HepG2 (cell line): ENCODE measurements around the gene MFF. TPM values are rescaled to one million over a fixed set of nuclear protein-coding genes. Genes with fewer than 3 reads are reported as not detected.
A peak's percentile ranks its signal among the peaks of the same experiment; 100 is the strongest.

Source experiments
- ATF7 ChIP-seq, 2 experiments: fragments of 450-650 bp in 1 of 2; sonication (generic) in 1 of 2; formaldehyde crosslinking in 1 of 2; IDR thresholded peaks; 2 replicates each; pipeline versions ENCODE4 v1.4.0 to v1.6.1; 2016 to 2020; ENCODE audit warnings: antibody characterized with exemption in 1 of 2, mild to moderate bottlenecking in 1 of 2, missing genetic modification reagents in 1 of 2
- BCL6 ChIP-seq: IDR thresholded peaks from 2 replicates; pipeline ENCODE4 v1.6.1; 2016; ENCODE audit warnings: missing genetic modification reagents, missing compliant biosample characterization
- EP300 ChIP-seq, 3 experiments: sonication (generic) in 1 of 3; formaldehyde crosslinking in 1 of 3; IDR thresholded peaks; 2 replicates each; pipeline versions ENCODE4 v1.5.1 to v1.6.1; 2011 to 2020; ENCODE audit warnings: low read depth in 2 of 3, low read length in 2 of 3, borderline replicate concordance in 1 of 3, improper control_type of control experiment in 1 of 3, mild to moderate bottlenecking in 1 of 3, missing genetic modification reagents in 1 of 3, moderate library complexity in 1 of 3
- HDAC2 ChIP-seq: sonication (generic); formaldehyde crosslinking; IDR thresholded peaks from 2 replicates; pipeline ENCODE4 v1.4.0; 2020; ENCODE audit warnings: missing genetic modification reagents
- PHB2 ChIP-seq: fragments of 450-650 bp; IDR thresholded peaks from 2 replicates; pipeline ENCODE4 v1.6.1; 2018; ENCODE audit not compliant: partially characterized antibody
- PHF21A ChIP-seq: sonication (generic); formaldehyde crosslinking; IDR thresholded peaks from 2 replicates; pipeline ENCODE4 v1.5.0; 2020; ENCODE audit warnings: mild to moderate bottlenecking, missing genetic modification reagents
- PRDM15 ChIP-seq: sonication (generic); formaldehyde crosslinking; IDR thresholded peaks from 2 replicates; pipeline ENCODE4 v1.4.0; 2020; ENCODE audit warnings: missing genetic modification reagents
- ZBTB14 ChIP-seq: sonication (generic); formaldehyde crosslinking; IDR thresholded peaks from 2 replicates; pipeline ENCODE4 v1.4.0; 2020; ENCODE audit warnings: missing genetic modification reagents
- ZNF260 ChIP-seq: sonication (generic); formaldehyde crosslinking; IDR thresholded peaks from 2 replicates; pipeline ENCODE4 v1.4.0; 2020; ENCODE audit warnings: missing genetic modification reagents, low read depth, mild to moderate bottlenecking, borderline replicate concordance
- ZNF3 ChIP-seq: IDR thresholded peaks from 2 replicates; pipeline ENCODE4 v1.7.0; 2017; ENCODE audit warnings: inconsistent platforms
- ZNF34 ChIP-seq: sonication (generic); formaldehyde crosslinking; IDR thresholded peaks from 2 replicates; pipeline ENCODE4 v1.4.0; 2020; ENCODE audit warnings: mild to moderate bottlenecking, missing genetic modification reagents, borderline replicate concordance
- ZNF570 ChIP-seq: sonication (generic); formaldehyde crosslinking; IDR thresholded peaks from 2 replicates; pipeline ENCODE4 v1.4.0; 2020; ENCODE audit warnings: mild to moderate bottlenecking, missing genetic modification reagents, borderline replicate concordance
- ZNF747 ChIP-seq: sonication (generic); formaldehyde crosslinking; IDR thresholded peaks from 2 replicates; pipeline ENCODE4 v1.8.1; 2023; ENCODE audit warnings: missing genetic modification reagents, mild to moderate bottlenecking, borderline replicate concordance
- ZNF768 ChIP-seq: sonication (generic); formaldehyde crosslinking; IDR thresholded peaks from 2 replicates; pipeline ENCODE4 v1.4.0; 2020; ENCODE audit warnings: missing genetic modification reagents
- ZSCAN31 ChIP-seq: sonication (generic); formaldehyde crosslinking; IDR thresholded peaks from 2 replicates; pipeline ENCODE4 v1.5.0; 2020; ENCODE audit warnings: low read depth, mild to moderate bottlenecking, missing genetic modification reagents
- polyA plus RNA-seq, 8 experiments: library from polyadenylated mRNA; depleted of rRNA in 3 of 8; stranded (reverse) in 7 of 8; unstranded in 1 of 8; fragments of >200 nt; fragmentation: Illumina TruSeq in 4 of 8; extraction: Trizol in 4 of 8; gene quantifications; 2 replicates each; pipeline versions ENCODE4 v1.2.1 to v1.2.3, GENCODE V29; 2011 to 2016; ENCODE audit warnings: low read depth in 4 of 8, missing spikeins in 1 of 8, mixed read lengths in 1 of 8; ENCODE audit not compliant: insufficient read depth in 1 of 8
- total RNA-seq, 5 experiments: library from RNA; depleted of rRNA; stranded (reverse); fragments of >200 nt; fragmentation: Illumina TruSeq; extraction: Trizol; gene quantifications; 2 replicates each; pipeline ENCODE4 v1.2.3, GENCODE V29; 2016; ENCODE audit warnings: low read depth in 1 of 5
- TF ChIP-seq, protein P1 (sequence below): sonication (generic); formaldehyde crosslinking; conservative IDR thresholded peaks from 2 replicates; pipeline ENCODE4 v1.4.0; 2020; ENCODE audit warnings: missing genetic modification reagents
- TF ChIP-seq, protein P2 (sequence below): sonication (generic); formaldehyde crosslinking; IDR thresholded peaks from 2 replicates; pipeline ENCODE4 v1.4.0; 2020; ENCODE audit warnings: missing genetic modification reagents, borderline replicate concordance

The MFF gene
- total and polyA plus RNA-seq, 2 of the 13 experiments (the other 11 are each of a cell fraction or from before 2014, with no cell fraction given), result 81.9 to 156 TPM

DNA sequence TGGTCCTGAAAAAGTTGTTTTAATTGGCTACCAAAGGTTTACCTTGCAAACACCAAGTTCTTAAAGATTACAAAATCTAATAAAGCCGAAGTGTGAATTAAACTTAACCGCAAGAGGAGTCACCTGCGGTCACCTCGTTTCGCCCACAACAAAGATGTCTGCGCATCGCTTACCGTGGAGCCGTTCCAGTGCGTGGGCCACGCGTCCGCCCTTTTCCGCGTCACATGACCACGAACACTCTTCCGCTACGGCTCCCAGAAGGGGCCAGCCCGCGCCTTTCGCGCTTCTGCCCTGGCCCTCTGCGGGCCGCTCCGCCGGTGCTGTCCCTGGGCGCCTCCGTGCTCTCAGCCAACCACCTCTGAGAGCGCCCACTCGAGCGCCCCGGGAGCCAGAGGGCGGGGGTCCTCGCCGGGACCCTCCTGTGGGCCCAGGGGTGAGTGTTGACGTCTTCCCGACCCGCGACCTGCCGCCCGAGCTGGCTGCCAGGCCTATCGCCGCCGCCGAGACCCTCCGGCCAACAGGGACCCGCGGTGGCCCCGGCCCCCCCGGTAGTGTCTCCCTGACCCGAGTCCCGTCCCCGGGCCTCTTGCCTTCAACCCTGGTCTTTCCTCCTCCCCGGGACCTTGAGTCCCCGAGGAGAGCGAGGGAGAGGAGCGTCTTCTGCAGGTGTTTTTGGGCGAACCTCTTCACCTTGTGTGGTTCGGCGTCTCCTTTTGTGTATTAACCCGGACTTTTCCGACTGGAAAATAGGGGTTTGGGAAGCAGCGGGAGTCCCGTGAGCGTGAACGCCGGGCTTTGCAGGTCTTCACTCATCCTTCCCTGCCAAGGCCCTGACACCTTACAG lies at the start of gene MFF (continued):
- TF ChIP-seq, protein P1, sequence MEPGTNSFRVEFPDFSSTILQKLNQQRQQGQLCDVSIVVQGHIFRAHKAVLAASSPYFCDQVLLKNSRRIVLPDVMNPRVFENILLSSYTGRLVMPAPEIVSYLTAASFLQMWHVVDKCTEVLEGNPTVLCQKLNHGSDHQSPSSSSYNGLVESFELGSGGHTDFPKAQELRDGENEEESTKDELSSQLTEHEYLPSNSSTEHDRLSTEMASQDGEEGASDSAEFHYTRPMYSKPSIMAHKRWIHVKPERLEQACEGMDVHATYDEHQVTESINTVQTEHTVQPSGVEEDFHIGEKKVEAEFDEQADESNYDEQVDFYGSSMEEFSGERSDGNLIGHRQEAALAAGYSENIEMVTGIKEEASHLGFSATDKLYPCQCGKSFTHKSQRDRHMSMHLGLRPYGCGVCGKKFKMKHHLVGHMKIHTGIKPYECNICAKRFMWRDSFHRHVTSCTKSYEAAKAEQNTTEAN (CRISPR knock-in tag), result peak; percentile 95
- TF ChIP-seq ZNF747 (CRISPR knock-in tag) (peak; percentile 99), ZNF570 (CRISPR knock-in tag) (no peak), EP300 (IDR thresholded peaks at IDR 0.05; ENCODE audit: low read depth in 2 of 2, low read length in 2 of 2) (peak in 1 of 2 experiments; percentile 80), EP300 (CRISPR knock-in tag; IDR thresholded peaks at IDR 0.05; ENCODE audit: borderline replicate concordance) (peak; percentile 72), ZNF260 (CRISPR knock-in tag) (no peak; the same call in 1 of the 2 replicates), BCL6 (peak; percentile 79), HDAC2 (CRISPR knock-in tag) (peak; percentile 96), PHF21A (CRISPR knock-in tag) (peak; percentile 96), ZNF768 (CRISPR knock-in tag) (peak; percentile 85), PHB2 (no peak), ZBTB14 (CRISPR knock-in tag) (0 out of 2 replicates have a peak, but pooled peaks have one; percentile 27), ZNF34 (peak; percentile 77; the same call in 1 of the 2 replicates), PRDM15 (CRISPR knock-in tag) (peak; percentile 96), ZSCAN31 (CRISPR knock-in tag) (peak; percentile 95), ATF7 (IDR thresholded peaks at IDR 0.05) (no peak), ATF7 (CRISPR knock-in tag; IDR thresholded peaks at IDR 0.05) (peak; percentile 76), ZNF3 (CRISPR knock-in tag) (no peak)
- TF ChIP-seq, protein P2, sequence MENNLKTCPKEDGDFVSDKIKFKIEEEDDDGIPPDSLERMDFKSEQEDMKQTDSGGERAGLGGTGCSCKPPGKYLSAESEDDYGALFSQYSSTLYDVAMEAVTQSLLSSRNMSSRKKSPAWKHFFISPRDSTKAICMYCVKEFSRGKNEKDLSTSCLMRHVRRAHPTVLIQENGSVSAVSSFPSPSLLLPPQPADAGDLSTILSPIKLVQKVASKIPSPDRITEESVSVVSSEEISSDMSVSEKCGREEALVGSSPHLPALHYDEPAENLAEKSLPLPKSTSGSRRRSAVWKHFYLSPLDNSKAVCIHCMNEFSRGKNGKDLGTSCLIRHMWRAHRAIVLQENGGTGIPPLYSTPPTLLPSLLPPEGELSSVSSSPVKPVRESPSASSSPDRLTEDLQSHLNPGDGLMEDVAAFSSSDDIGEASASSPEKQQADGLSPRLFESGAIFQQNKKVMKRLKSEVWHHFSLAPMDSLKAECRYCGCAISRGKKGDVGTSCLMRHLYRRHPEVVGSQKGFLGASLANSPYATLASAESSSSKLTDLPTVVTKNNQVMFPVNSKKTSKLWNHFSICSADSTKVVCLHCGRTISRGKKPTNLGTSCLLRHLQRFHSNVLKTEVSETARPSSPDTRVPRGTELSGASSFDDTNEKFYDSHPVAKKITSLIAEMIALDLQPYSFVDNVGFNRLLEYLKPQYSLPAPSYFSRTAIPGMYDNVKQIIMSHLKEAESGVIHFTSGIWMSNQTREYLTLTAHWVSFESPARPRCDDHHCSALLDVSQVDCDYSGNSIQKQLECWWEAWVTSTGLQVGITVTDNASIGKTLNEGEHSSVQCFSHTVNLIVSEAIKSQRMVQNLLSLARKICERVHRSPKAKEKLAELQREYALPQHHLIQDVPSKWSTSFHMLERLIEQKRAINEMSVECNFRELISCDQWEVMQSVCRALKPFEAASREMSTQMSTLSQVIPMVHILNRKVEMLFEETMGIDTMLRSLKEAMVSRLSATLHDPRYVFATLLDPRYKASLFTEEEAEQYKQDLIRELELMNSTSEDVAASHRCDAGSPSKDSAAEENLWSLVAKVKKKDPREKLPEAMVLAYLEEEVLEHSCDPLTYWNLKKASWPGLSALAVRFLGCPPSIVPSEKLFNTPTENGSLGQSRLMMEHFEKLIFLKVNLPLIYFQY (CRISPR knock-in tag), result peak; percentile 90
